ENCODE measurements around the gene HIVEP2.

GRCh38 chr6:142751452-142751851 is 193.5 kb downstream of the HIVEP2 start:
- TF ChIP-seq POLR2A (IDR thresholded peaks at IDR 0.05; ENCODE audit: low read depth, low read length) (no peak), POLR2AphosphoS5 (IDR thresholded peaks at IDR 0.05; ENCODE audit: low read depth, low read length) (no peak), TAF1 (IDR thresholded peaks at IDR 0.05; ENCODE audit: low read depth, low read length) (no peak)

Data from GM12891 (cell line).